WERI-Rb-1 (cell line): ENCODE data around the gene TBC1D5.
"Not testable (repeated sequence)": the region's sequence is repeated elsewhere in the genome, so short reads cannot be mapped to it uniquely, and the experiment has no call there.

ENCODE experiments used
- DNase-seq: peaks from one replicate; pipeline ENCODE4 v3.0.0-alpha.2; 2020
- H3K27ac ChIP-seq: fragments of 250-450 bp; sonication (Bioruptor Pico); 2 replicates; pipeline ENCODE4 v1.5.1; 2020; ENCODE audit warnings: mild to moderate bottlenecking, moderate library complexity
- H3K27me3 ChIP-seq: fragments of 250-450 bp; sonication (Bioruptor Pico); 2 replicates; pipeline ENCODE4 v1.5.1; 2021; ENCODE audit warnings: mild to moderate bottlenecking, low read depth, moderate library complexity; ENCODE audit not compliant: insufficient read depth, severe bottlenecking
- H3K36me3 ChIP-seq: fragments of 250-450 bp; sonication (Bioruptor Pico); 2 replicates; pipeline ENCODE4 v1.5.1; 2020; ENCODE audit warnings: mild to moderate bottlenecking, moderate library complexity
- H3K4me3 ChIP-seq: 2 replicates; pipeline ENCODE4 v1.5.1; 2011; ENCODE audit warnings: low read depth, mild to moderate bottlenecking, control low read depth, low read length
- H3K9me3 ChIP-seq: fragments of 250-450 bp; sonication (Bioruptor Pico); 2 replicates; pipeline ENCODE4 v1.5.1; 2021; ENCODE audit warnings: mild to moderate bottlenecking, moderate library complexity; ENCODE audit not compliant: severe bottlenecking
- CTCF ChIP-seq: IDR thresholded peaks from 2 replicates; pipeline ENCODE4 v1.5.1; 2011; ENCODE audit warnings: low read depth, mild to moderate bottlenecking, control low read depth, inconsistent platforms, low read length

TBC1D5 gene

DNA sequence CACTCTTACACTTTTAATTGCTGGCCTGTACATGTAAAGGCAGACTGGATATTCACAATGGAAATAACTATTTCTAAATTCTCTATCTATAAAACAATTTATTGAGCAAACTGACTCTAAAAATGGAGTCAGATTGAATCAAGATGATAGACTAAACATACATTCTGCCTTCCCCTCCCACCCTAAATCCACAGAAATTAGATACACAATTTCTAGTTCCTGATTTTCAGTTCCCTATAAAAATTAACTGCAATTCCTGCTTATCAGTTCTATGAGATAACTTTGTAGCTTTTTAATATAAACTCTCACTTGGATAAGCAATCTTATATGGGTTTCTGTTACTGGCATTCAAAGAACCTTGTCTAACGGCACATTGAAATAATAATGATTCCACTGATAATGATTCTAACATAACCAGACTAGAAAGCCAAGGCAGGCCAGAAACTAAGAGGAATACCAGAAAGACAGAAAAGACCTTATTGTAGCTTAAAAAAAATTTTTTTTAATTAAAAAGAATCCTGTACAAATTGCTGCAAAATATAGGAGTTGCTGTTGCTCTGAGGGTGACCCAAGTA lies 33.1 kb downstream of the TBC1D5 start:
- Histone ChIP-seq H3K9me3 (no peaks in the 10 kb centered on the region), H3K27me3 (no peaks in the 10 kb centered on the region), H3K27ac (no peak overlapping the region), H3K4me3 (no peak overlapping the region), H3K36me3 (no peaks in the 10 kb centered on the region)
- TF ChIP-seq CTCF = no peak
- no peak for DNase-seq

GRCh38 chr3:17707813-17708543 lies 34.5 kb downstream of the TBC1D5 start:
- no peak for TF ChIP-seq CTCF
- Histone ChIP-seq H3K4me3 (no peak overlapping the region), H3K27ac (no peak overlapping the region), H3K27me3 (no peaks in the 10 kb centered on the region), H3K9me3 (no peaks in the 10 kb centered on the region), H3K36me3 (no peaks in the 10 kb centered on the region)
- no peak for DNase-seq

DNA sequence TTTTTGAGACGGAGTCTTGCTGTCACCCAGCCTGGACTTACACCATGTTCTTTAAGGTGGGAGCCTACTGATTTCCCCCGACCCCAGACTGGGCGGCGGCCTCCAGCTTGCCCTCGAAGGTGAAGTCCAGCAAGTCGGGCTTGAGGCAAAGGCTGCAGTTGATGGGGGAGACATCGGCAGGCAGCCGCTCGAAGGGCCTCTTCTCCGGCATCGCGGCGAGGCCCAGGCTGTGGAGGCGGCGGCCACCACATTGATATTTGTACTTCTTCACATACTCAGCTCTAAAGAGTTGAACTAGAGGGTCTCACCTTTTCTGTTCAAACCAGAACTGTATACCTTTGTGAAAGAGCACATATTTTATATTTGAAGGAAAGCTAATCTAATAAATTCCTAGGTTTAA lies 36.4 kb downstream of the TBC1D5 start:
- not testable (repeated sequence) for H3K9me3 ChIP-seq, H3K36me3 ChIP-seq, DNase-seq, H3K27me3 ChIP-seq, H3K4me3 ChIP-seq, H3K27ac ChIP-seq

DNA sequence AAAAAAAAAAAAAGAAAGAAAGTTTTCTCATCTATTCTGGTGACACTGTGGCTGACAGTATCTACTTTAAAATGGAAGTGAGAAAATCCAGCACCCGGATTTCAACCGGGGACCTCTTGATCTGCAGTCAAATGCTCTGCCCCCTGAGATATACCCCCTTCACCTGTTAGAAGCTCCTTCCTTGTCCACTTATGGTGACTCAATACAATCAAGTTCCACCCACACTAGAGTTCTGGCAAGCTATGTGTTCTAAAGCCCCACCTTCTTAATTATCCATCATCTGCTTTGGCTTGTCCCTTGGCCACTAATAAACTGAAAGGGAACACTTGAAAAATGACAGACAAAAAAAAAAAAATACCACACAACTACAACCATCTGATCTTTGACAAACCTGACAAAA lies 42.6 kb downstream of the TBC1D5 start:
- H3K4me3 ChIP-seq, H3K9me3 ChIP-seq, DNase-seq, H3K36me3 ChIP-seq, H3K27me3 ChIP-seq, H3K27ac ChIP-seq: not testable (repeated sequence)

- H3K27me3 ChIP-seq, H3K4me3 ChIP-seq, H3K27ac ChIP-seq, DNase-seq, H3K36me3 ChIP-seq, H3K9me3 ChIP-seq: not testable (repeated sequence)
Observed at GRCh38 chr3:17695665-17696064, 46.8 kb downstream of the TBC1D5 start.

- not testable (repeated sequence) for DNase-seq, H3K9me3 ChIP-seq, H3K27me3 ChIP-seq, H3K4me3 ChIP-seq, H3K36me3 ChIP-seq, H3K27ac ChIP-seq
Observed at GRCh38 chr3:17693670-17693999, 48.8 kb downstream of the TBC1D5 start.

- H3K27me3 ChIP-seq, H3K4me3 ChIP-seq, H3K27ac ChIP-seq, H3K9me3 ChIP-seq, H3K36me3 ChIP-seq: not testable (repeated sequence)
- peak; percentile 7 for DNase-seq
Observed at GRCh38 chr3:17692846-17693669, 49.4 kb downstream of the TBC1D5 start.

GRCh38 chr3:17687566-17687965 lies 54.9 kb downstream of the TBC1D5 start:
- H3K9me3 ChIP-seq = no peaks in the 10 kb centered on the region
- DNase-seq = no peak
- H3K27ac ChIP-seq = no peak overlapping the region
- H3K27me3 ChIP-seq = no peaks in the 10 kb centered on the region
- H3K4me3 ChIP-seq = no peak overlapping the region
- H3K36me3 ChIP-seq = no peaks in the 10 kb centered on the region
- TF ChIP-seq CTCF = no peak
